SK-MEL-5 (cell line): ENCODE measurements around the gene ZBTB26. TPM values are rescaled to one million over a fixed set of nuclear protein-coding genes. Genes with fewer than 3 reads are reported as not detected.

ENCODE experiments used
- DNase-seq: peaks from one replicate; pipeline ENCODE4 v3.0.0-alpha.2; 2016; ENCODE audit warnings: low read depth, low spot score
- in situ Hi-C: cut with HindIII; loops from 2 replicates; pipeline ENCODE4 v1.10.0; 2016; ENCODE audit warnings: low sequenced_read_pairs, high pct_unique_total_duplicates, low pct_unique_long_range_greater_than_20kb
- polyA plus RNA-seq, 2 experiments: library from polyadenylated mRNA; depleted of rRNA; stranded (reverse); fragments of >200 nt; gene quantifications; 2 replicates each; pipeline ENCODE4 v1.2.3, GENCODE V29; 2015
- total RNA-seq: library from RNA; depleted of rRNA; stranded (reverse); fragments of >200 nt; shearing (Covaris generic); gene quantifications from 2 replicates; pipeline ENCODE4 v1.2.3, GENCODE V29; 2014; rRNA removed

The ZBTB26 gene
- total RNA-seq = 4.6 and 5.0 TPM in 2 replicates
- polyA plus RNA-seq (2015; cell fraction: cytosol; rRNA removed) = 4.0 and 7.4 TPM in 2 replicates
- polyA plus RNA-seq (2015; cell fraction: nucleus; rRNA removed) = 42.3 and 45.1 TPM in 2 replicates

GRCh38 chr9:122931226-122932121 is at the start of gene ZBTB26:
Gene ZBTB26, minus strand, starts transcription at chr9:122931512. Its CDS starts 11,578 bp downstream, at chr9:122919934.
- DNase-seq = peak; percentile 98
- in situ Hi-C loops = no loop called here

- no peak for DNase-seq
- in situ Hi-C loops = no loop called here
These were observed 47.3 kb upstream of the ZBTB26 start for GRCh38 chr9:122978601-122979000.

- in situ Hi-C loops = no loop called here
- DNase-seq = no peak
These were observed 43.9 kb upstream of the ZBTB26 start for GRCh38 chr9:122975196-122975595.

- DNase-seq = no peak
- in situ Hi-C loops = no loop called here
These were observed 29.8 kb upstream of the ZBTB26 start for GRCh38 chr9:122961139-122961538.

GRCh38 chr9:122955961-122956360 is 24.6 kb upstream of the ZBTB26 start:
- DNase-seq = no peak
- in situ Hi-C loops = no loop called here

- DNase-seq = peak; percentile 17
- in situ Hi-C loops = no loop called here
These were observed 23.0 kb upstream of the ZBTB26 start for GRCh38 chr9:122954253-122954691.

DNA sequence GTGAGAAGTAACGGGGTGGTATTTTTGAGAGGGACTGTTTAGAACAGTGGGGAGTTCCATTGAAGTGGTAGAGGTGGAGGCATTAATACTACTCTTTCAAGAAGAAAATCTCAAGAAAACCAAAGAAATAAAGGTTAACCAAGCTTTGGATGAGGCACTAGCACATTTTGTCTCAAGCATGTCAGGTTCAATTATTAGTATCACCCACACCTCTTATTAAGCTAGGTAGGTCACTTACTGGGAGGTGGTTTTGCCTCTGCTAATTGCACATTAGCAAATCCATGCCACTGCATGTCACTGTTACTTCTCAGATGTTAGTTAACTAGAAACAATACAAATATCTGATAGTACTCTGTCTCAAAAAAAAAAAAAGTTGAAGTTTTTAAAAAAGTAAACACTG is 19.7 kb upstream of the ZBTB26 start:
- in situ Hi-C loops = no loop called here
- DNase-seq = no peak

DNA sequence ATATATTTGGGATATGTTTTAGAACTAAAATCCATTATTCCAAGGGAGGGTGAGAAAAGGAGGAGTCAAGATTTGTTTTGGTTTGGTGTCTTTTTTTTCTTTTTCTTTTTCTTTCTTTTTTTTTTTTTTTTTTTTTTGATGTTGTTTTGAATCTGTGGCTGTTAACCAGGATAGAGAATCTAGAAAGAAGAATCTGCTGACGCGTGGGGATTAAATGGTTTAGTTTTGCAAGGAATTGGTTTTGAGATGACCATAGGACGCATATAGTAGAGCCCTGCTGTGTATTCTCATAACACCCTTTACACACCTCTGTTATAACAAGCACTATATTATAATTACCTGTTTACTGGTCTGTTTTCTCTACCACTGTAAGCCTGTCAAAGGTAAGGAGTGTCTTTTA is 19.0 kb upstream of the ZBTB26 start:
- in situ Hi-C loops = no loop called here
- no peak for DNase-seq

DNA sequence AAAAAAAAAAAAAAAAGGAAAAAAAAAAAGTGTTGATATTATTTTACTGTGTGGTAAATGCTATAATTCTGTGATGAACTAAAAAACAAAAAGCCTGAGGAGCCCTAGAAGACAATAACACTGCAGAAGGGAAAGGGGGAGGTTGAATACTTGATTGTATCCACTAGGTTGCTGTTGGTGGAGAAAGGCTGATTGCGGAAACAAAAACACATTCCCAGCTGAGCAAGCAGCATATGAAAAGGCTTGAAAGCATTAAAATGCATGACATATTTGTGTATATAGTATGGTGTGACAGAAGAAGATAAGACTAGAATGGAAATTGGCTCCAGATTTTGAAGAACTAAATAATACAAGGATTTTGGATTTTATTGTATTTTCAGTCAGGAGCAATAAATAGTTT is 18.4 kb upstream of the ZBTB26 start:
- in situ Hi-C loops = no loop called here
- DNase-seq = no peak

- in situ Hi-C loops = no loop called here
- no peak for DNase-seq
These were observed 17.0 kb upstream of the ZBTB26 start for GRCh38 chr9:122948313-122948712.

- in situ Hi-C loops = no loop called here
- DNase-seq = no peak
These were observed 15.2 kb upstream of the ZBTB26 start for GRCh38 chr9:122946461-122947005.

- in situ Hi-C loops = no loop called here
- no peak for DNase-seq
These were observed 13.9 kb upstream of the ZBTB26 start for GRCh38 chr9:122944960-122945888.

DNA sequence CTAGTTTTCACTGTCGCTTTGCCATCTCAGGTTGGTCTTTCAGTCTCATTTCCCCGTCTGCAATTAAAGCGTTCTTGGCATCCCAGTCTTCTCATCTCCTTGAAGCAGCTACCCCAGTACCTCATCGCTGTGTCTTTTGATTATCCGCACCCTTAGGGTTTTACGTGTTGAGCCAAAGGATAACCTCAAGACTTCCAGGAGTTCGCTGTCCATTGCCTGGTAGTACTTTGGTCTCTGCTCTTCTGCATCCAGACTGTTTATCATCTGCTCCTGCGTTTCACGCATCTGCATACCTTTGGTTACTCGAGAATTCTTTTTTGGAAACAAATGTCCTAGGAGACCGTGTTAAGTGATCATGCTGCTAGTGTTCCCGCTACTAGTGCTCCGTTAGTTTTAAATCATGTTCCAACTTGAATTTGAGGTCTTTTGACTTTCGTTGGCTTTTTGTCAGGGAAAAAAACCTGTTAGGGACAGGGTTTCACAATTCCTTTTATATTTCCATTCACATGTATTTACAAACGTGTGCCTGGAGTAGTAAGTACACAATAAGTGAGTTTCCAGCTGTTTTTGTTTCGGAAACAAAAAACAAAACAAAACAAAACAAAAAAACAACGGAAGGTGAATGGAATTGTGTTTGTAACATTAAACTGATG is 10.4 kb upstream of the ZBTB26 start:
- in situ Hi-C loops = no loop called here
- peak; percentile 22 for DNase-seq

- DNase-seq = peak; percentile 98
These were observed 9.7 kb upstream of the ZBTB26 start, which contains the start of gene RABGAP1 for GRCh38 chr9:122940749-122941581. Gene RABGAP1, plus strand, starts transcription at chr9:122941020. Its CDS starts 16,040 bp downstream, at chr9:122957060.

GRCh38 chr9:122940454-122940748 is 9.1 kb upstream of the ZBTB26 start:
- in situ Hi-C loops = no loop called here
- DNase-seq = no peak

More at GRCh38 chr9:122940749-122941581, 9.7 kb upstream of the ZBTB26 start, which contains the start of gene RABGAP1:
- in situ Hi-C loops = no loop called here

DNA sequence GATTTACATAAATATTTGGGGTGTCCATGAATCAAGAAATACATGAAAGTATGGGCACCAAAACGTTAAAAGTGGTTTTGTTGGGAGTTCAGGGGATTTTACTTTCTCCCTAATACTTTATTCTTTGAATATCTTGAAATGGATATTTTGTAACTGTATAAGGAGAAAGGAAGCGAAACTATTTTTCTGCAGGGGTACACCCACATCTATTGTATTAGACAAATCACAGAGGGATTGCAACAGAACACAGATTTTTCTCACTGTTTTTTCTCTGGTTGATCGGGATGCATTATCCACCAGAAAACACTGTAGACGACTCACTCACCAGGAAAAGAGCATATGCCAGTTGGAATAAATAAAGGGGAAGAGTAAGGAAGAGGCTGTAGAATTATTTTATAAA is 8.3 kb upstream of the ZBTB26 start:
- in situ Hi-C loops = no loop called here
- no peak for DNase-seq

GRCh38 chr9:122936883-122937282 is 5.6 kb upstream of the ZBTB26 start:
- in situ Hi-C loops = no loop called here
- no peak for DNase-seq
